DLD1 (cell line): Measurements from ENCODE around the gene RAB4A.

Experiments
- in situ Hi-C: cut with HindIII; loops from 2 replicates; pipeline ENCODE4 v1.10.0; 2017; ENCODE audit warnings: low sequenced_read_pairs

The RAB4A gene, protein sequence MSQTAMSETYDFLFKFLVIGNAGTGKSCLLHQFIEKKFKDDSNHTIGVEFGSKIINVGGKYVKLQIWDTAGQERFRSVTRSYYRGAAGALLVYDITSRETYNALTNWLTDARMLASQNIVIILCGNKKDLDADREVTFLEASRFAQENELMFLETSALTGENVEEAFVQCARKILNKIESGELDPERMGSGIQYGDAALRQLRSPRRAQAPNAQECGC

GRCh38 chr1:229270547-229271447, at the start of gene RAB4A:
RAB4A (plus strand) TSS chr1:229271111; CDS start chr1:229271340, 229 bp downstream.
- in situ Hi-C loops: no loop called here

- in situ Hi-C loops: no loop called here
Measured at GRCh38 chr1:229222081-229222480, 48.8 kb upstream of the RAB4A start.

DNA sequence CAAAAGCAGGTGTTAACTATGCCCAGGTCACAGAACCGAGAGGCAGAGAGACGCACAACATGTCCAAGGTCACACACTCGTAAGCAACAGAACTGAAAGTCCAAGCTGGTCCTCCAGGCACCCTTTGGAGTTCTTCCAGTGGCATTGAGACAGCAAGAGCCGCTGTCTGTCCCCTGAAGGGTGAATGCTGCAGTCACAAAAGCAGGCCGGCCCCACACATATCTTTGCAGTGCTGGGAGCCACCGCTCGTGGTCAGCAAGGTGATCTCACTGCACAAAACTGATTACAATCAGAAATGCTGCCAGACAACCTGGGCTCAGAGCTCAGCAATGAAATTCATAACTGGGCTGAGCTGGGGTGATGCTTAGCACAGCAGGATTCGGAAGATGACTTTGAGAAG, 47.4 kb upstream of the RAB4A start:
- in situ Hi-C loops: no loop called here

DNA sequence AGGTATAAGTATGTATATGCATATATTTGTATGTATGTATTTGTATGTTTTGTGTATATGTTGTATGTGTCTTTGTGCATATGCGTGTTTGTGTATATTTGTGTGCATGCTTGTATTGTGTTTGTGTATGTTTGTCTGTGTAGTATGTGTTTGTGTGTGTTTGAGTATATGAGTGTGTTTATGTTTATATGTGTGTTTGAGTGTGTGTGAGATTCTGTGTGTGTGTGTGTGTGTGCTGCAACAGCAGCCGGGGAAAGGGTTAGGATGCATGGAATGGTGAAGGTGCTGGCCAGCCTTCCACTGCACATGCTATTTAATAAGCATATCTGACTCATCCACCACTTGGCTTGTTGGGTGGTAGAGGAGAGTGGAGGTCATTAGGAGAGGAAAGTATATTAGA, 46.6 kb upstream of the RAB4A start:
- in situ Hi-C loops: no loop called here

DNA sequence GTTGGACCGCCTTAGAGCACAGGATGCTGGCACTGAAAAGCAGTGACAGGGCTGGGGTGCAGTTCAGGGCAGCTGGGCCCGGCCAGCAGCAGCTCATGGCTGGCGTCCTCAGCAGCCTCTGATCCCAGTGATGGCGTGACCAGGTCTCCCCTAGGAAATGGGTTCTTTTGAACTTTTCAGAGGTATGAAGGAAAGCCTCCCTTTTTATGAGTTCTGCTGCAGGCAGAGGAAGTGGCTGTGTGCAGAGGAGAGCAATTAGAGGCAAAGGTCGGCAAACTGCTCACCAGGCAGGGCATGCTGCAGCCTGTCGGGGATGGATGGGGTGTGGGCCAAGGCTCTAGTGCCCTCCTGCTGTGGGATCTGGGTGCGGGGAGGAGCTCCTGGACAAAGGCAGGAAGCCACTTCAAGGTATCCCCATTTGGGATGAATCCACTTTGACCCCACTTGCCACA, 45.6 kb upstream of the RAB4A start:
- in situ Hi-C loops: loop anchor here (5.0 kb wide), 1 partner anchor 58 kb away; no protein-coding TSS in a partner anchor

DNA sequence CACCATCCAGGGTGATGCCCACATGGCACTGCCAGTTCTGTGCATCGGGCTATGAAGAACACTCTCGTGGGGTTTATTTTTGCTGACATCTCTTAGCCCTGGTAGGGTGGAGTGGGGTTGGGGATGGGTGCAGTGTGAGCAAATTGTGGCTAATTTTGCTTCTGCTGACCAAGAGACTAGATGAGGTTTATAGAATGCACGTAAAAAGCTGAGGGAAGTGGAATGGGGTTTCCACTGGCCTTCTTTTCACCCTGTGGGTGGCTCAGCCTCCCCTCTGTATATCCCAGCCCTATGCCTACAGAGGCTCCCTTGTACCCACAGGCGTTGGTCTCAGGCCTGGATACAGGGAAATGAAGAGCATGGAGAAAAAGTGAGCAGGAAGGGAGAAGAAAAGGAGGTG, 44.1 kb upstream of the RAB4A start:
- in situ Hi-C loops: loop anchor here (5.0 kb wide), 1 partner anchor 59 kb away; no protein-coding TSS in a partner anchor

GRCh38 chr1:229227298-229227919, 43.5 kb upstream of the RAB4A start:
- in situ Hi-C loops: loop anchor here (5.0 kb wide), 1 partner anchor 60 kb away; no protein-coding TSS in a partner anchor

GRCh38 chr1:229228522-229228921, 42.4 kb upstream of the RAB4A start:
- in situ Hi-C loops: loop anchor here (5.0 kb wide), 1 partner anchor 61 kb away; no protein-coding TSS in a partner anchor

- in situ Hi-C loops: loop anchor here (5.0 kb wide), 1 partner anchor 62 kb away; no protein-coding TSS in a partner anchor
Measured at GRCh38 chr1:229229137-229229720, 41.7 kb upstream of the RAB4A start.

DNA sequence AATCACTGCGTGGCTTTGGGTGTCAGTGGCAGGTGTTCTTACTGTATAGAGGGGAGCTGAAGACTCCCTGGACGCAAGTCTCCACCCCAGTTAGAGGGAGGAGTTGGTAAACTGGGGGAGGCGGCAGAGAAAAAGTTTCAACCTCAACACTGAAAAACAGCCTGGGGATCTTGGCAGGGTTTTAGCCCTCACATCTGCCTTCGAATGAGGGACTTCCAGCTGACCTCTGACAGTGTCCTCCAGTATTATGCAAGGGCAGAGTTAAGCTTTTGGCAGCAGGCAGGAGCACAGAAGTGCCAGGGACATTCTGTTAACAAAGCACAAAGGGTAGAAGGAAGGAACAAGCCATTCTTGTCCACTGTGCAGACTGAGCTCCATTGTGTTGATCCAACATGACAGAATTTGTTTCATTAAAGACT, 41.2 kb upstream of the RAB4A start:
- in situ Hi-C loops: loop anchor here (5.0 kb wide), 1 partner anchor 62 kb away; no protein-coding TSS in a partner anchor

GRCh38 chr1:229230140-229230892, 40.6 kb upstream of the RAB4A start:
- in situ Hi-C loops: no loop called here

GRCh38 chr1:229230893-229231753, 39.8 kb upstream of the RAB4A start:
- in situ Hi-C loops: no loop called here

GRCh38 chr1:229231754-229232119, 39.2 kb upstream of the RAB4A start:
- in situ Hi-C loops: no loop called here

DNA sequence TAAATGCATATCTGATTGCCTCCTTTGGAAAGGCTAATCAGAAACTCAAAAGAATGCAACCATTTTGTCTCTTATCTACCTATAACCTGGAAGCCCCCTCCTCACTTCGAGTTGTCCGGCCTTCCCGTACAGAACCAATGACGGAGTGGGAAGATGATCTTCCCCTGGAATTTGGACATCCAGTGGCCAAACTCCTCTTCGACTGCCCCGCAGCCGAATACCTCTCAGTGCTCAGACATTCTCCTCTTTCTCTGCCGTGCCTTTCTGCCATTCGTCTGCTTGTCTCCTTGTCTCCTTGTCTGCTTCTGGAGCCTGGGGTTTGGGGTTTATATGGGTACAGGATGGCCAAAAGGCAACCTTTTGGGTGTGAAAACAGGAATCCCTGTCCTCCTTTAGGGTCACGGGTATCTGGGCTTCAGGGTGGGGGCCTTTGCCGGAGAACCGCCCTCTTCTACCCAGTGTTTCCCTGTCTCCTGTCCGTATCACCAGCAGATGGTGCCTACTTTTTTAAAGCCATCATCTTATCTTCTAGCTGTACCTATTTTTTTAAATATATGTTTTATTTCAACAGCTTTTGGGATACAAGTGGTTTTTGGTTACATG, 35.9 kb upstream of the RAB4A start:
- in situ Hi-C loops: no loop called here

- in situ Hi-C loops: no loop called here
Measured at GRCh38 chr1:229237320-229237719, 33.6 kb upstream of the RAB4A start.

GRCh38 chr1:229238231-229238630, 32.7 kb upstream of the RAB4A start:
- in situ Hi-C loops: no loop called here

GRCh38 chr1:229238674-229239415, 32.1 kb upstream of the RAB4A start:
- in situ Hi-C loops: no loop called here

DNA sequence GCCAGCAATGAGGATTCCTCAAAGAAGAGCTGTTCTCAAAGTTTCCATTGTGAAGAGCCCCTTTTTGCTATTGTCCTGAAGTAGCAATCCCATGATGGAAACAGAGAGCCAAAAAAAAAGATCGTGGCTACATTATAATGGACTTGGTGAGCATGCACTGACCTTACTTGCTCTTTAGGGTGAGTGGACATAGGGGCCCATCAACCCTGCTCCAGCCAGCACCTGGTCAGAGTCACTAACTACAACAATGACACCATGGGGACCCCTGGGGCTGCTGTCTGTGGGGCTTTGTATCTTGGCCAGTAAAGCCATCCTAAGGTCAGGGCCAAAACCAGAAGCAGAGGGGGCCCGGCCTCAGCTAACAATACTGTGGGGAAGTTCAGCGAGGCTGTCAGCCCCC, 30.4 kb upstream of the RAB4A start:
- in situ Hi-C loops: no loop called here
